H1 (cell line): ENCODE measurements around the gene TACR3.

Source experiments
- EP300 ChIP-seq, 2 experiments: IDR thresholded peaks; 1 replicate in 1 of 2; 2 replicates in 1 of 2; pipeline ENCODE4 v1.6.1; 2011 to 2012; ENCODE audit warnings: low read depth in 2 of 2, low read length in 2 of 2, mild to moderate bottlenecking in 2 of 2, borderline replicate concordance in 1 of 2, inconsistent platforms in 1 of 2, moderate library complexity in 1 of 2
- POLR2A ChIP-seq, 2 experiments: IDR thresholded peaks; 1 replicate in 1 of 2; 2 replicates in 1 of 2; pipeline ENCODE4 v1.6.1; 2011; ENCODE audit warnings: low read depth in 2 of 2, low read length in 2 of 2, mild to moderate bottlenecking in 2 of 2; ENCODE audit errors: control extremely low read depth in 1 of 2
- POLR2AphosphoS5 ChIP-seq: IDR thresholded peaks from 2 replicates; pipeline ENCODE4 v1.6.1; 2011; ENCODE audit warnings: low read depth, low read length
- RFX5 ChIP-seq: IDR thresholded peaks from 2 replicates; pipeline ENCODE4 v1.6.1; 2011; ENCODE audit warnings: low read depth, low read length, improper control_type of control experiment, borderline replicate concordance
- TF ChIP-seq, protein P1 (sequence below), 3 experiments: IDR thresholded peaks; 1 replicate in 2 of 3; 2 replicates in 1 of 3; pipeline versions ENCODE4 v1.5.1 to v1.6.1; 2011; ENCODE audit warnings: low read length in 3 of 3, mild to moderate bottlenecking in 3 of 3, inconsistent platforms in 2 of 3, low read depth in 1 of 3, moderate library complexity in 1 of 3; ENCODE audit not compliant: insufficient read depth in 1 of 3; ENCODE audit errors: control extremely low read depth in 1 of 3

DNA sequence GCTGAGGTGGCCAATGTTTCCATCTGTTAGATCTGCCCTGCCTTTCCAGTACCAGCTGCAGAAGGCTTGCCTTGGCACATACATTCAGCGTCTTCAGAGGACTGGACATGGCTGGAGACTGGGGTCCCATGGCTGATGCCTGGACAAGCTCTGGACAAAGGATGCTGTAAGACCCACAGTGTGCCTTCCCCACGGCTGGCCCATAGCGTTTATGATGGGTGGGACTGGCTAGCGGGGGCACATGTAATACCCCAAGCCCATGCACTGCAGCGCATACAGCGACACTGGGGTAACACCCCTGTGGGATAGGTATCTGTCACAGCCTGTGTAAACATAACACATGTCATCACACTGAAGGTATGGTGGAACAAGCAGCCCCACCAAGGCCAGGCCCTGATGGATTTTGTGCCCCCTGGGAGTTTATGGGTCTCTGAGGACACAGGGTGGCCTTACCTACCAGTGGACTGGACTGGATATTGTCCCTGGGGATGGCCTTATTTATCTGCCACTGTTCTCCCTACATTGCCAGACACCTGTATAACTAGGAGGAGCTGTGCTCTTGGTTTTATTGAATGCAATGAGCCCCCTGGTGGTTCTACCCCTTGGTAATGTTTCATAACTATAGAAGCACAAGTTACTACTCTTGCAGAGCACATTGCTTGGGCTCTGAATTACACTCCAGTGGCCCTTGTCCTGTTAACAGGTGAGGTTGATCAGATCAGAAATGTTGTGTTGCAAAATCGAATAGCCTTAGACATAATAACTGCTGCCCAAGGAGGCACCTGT, 34.3 kb upstream of the TACR3 start:
- TF ChIP-seq, protein P1, sequence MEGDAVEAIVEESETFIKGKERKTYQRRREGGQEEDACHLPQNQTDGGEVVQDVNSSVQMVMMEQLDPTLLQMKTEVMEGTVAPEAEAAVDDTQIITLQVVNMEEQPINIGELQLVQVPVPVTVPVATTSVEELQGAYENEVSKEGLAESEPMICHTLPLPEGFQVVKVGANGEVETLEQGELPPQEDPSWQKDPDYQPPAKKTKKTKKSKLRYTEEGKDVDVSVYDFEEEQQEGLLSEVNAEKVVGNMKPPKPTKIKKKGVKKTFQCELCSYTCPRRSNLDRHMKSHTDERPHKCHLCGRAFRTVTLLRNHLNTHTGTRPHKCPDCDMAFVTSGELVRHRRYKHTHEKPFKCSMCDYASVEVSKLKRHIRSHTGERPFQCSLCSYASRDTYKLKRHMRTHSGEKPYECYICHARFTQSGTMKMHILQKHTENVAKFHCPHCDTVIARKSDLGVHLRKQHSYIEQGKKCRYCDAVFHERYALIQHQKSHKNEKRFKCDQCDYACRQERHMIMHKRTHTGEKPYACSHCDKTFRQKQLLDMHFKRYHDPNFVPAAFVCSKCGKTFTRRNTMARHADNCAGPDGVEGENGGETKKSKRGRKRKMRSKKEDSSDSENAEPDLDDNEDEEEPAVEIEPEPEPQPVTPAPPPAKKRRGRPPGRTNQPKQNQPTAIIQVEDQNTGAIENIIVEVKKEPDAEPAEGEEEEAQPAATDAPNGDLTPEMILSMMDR (IDR thresholded peaks at IDR 0.05; ENCODE audit: control extremely low read depth in 1 of 3, insufficient read depth in 1 of 3, low read depth in 1 of 3, low read length in 3 of 3) = no peak
- TF ChIP-seq RFX5 (no peak), EP300 (IDR thresholded peaks at IDR 0.05; ENCODE audit: borderline replicate concordance in 1 of 2, low read depth in 2 of 2, low read length in 2 of 2) (no peak), POLR2AphosphoS5 (no peak), POLR2A (IDR thresholded peaks at IDR 0.05; ENCODE audit: control extremely low read depth in 1 of 2, low read depth in 2 of 2, low read length in 2 of 2) (no peak)
